Nucleus accumbens (tissue), 56 donors: ENCODE data around the gene NIP7.
"Not testable (repeated sequence)": the region's sequence is repeated elsewhere in the genome, so short reads cannot be mapped to it uniquely, and the experiment has no call there.

Experiments
- DNase-seq, 56 donors: peaks; one replicate each; lab custom pipeline; 2025; lab: John Stamatoyannopoulos, UW

The NIP7 gene

DNA sequence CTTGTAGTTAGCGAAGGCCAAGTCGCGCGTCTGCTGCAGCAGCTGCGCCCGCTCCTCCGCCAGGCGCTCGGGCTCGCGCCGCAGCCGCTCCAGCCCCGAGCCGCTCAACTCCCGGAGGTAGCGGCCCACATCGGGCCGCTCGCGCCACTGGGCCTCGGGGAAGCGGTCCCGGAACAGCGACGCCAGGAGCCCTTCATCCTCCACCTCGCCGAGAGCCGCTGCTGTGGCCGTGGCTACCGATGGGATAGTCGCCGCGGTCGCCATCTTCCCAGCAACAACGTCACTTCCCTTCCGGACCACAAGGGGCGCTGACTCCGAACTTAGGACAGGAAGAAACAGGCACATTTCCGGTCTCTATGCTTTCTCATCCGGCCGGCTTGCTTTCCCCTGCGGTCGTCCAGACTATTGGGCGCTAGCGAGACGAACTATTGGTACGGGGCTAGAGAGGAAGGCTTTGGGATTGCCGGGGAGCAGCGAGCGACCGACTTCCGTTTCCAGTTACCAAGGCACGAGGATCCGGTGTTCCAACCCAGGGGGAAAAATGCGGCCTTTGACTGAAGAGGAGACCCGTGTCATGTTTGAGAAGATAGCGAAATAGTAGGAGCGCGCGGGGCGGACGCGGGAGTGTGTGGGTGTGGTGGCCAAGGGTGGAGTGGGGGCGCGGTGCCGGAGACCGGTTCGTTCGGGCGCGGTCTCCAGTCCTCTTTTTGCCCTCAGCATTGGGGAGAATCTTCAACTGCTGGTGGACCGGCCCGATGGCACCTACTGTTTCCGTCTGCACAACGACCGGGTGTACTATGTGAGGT lies at the start of gene NIP7, which contains the start of gene COG8:
Gene NIP7 (plus strand): TSS at position 484 of the 806 bp plus-strand sequence. CDS start 58 bp downstream, at position 542.
Gene COG8 (minus strand): TSS at position 276 of the 806 bp plus-strand sequence. CDS start 12 bp downstream, at position 264.
- DNase-seq = peak; percentile 67 to 98 (median 93)

- DNase-seq = not testable (repeated sequence)
Measured at GRCh38 chr16:69291657-69292056, 47.9 kb upstream of the NIP7 start.

DNA sequence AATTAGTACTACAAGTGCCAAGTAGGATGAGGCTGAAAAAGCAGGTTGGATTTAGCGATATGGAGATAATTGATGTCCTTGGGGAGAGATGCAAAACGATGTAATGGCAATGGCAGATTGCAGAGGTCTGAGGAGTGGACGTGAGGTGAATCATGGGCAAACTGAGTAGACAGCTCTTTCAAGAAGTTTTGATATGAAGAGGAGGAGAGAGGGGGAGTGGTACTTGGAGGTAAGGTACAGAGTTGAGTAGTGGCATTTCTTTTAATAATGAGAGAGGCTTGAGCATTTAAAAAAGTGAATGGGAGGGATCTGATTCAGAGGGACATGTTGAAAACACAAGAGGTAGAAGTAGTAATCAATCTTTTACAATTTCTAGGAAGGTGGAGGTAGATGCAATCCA lies 46.2 kb upstream of the NIP7 start:
- no peak for DNase-seq

- no peak for DNase-seq
Measured at GRCh38 chr16:69294051-69294450, 45.5 kb upstream of the NIP7 start.

GRCh38 chr16:69296771-69297170 lies 42.8 kb upstream of the NIP7 start:
- not testable (repeated sequence) for DNase-seq

DNA sequence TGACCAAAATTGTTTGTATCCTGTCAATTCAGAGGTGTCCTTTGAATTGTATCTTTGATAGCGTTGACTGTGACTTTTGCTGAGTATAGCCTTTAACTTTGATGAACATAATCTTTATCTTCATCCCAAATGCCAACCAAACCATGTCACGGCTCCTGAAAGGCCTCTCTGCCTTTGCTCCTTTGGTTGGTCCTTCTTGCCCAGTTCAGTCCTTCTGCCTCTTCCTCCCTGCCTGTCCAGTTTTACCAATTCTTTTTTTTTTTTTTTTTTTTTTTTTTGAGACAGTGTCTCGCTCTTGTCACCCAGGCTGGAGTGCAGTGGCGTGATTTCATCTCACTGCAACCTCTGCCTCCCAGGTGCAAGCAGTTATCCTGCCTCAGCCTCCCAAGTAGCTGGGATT lies 41.3 kb upstream of the NIP7 start:
- DNase-seq = no peak

GRCh38 chr16:69301187-69301586 lies 38.4 kb upstream of the NIP7 start:
- DNase-seq = no peak

- no peak for DNase-seq
Measured at GRCh38 chr16:69301861-69302260, 37.7 kb upstream of the NIP7 start.

- DNase-seq = no peak
Measured at GRCh38 chr16:69302301-69302700, 37.3 kb upstream of the NIP7 start.

DNA sequence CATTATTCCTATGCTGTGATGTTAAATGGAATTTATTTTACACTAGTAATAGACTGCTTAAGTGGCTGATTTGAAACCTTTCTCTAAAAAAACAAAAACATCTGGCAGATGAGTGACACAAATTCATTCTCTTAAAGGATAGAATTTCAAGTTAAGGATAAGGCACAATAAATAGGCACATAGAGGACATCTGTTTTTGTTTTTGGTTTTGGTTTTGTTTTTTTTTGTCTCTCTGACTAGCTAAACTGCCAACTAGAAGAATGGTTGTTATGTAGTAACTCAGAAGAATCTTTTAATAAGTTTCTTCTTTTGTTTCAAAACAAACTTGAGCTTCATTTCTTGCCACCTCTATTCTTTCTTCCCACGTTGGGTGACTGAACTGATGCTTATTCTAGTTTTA lies 33.5 kb upstream of the NIP7 start:
- no peak for DNase-seq

DNA sequence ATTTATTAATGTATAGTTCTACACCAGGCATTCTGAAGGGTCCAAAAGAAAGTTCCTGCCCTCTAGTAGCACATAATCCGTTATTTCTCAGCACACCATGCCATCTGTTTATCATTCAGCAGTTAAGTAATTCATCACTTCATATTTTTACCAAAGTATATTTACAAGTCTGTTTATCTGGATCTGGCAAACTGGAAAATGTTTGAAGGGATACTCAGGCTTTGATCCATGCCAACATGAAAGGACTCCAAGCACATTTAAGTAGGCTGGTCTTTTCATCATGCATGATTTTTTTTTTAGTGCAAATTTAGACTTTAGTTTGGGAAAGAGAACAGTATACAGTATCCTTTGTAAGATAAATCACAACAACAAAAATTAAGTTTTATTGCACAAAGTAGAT lies 32.5 kb upstream of the NIP7 start:
- no peak for DNase-seq

DNA sequence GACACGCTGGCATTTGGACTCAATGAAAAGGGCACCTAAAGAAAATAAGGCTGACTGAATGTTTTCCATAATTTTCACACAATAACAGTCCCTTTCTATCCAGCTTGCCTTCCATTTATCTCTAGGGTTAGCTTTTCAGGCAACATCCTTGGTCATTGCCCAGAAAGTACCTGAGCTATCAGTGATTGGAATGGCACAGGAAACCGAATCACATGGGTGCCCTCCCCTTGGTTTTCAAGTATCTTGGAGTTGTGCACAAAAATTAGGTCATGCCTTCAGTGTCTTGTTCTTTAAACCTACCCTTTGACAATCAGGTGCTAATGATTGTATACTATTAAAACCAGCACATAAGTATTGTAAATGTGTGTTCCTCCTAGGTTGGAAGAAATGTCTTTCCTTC lies 31.7 kb upstream of the NIP7 start:
- DNase-seq = no peak

GRCh38 chr16:69309316-69309715 lies 30.3 kb upstream of the NIP7 start:
- DNase-seq = peak in 48 of 56 donors; percentile 6 to 87 (median 50)

- peak; percentile 68 to 99 (median 95) for DNase-seq
Measured at GRCh38 chr16:69310653-69311532, 28.7 kb upstream of the NIP7 start, which contains the start of gene VPS4A. VPS4A (plus strand) TSS chr16:69311350; CDS start chr16:69311512, 162 bp downstream.

- DNase-seq = peak in 7 of 56 donors; percentile 27 to 59 (median 47)
Measured at GRCh38 chr16:69311533-69312387, 27.8 kb upstream of the NIP7 start.

DNA sequence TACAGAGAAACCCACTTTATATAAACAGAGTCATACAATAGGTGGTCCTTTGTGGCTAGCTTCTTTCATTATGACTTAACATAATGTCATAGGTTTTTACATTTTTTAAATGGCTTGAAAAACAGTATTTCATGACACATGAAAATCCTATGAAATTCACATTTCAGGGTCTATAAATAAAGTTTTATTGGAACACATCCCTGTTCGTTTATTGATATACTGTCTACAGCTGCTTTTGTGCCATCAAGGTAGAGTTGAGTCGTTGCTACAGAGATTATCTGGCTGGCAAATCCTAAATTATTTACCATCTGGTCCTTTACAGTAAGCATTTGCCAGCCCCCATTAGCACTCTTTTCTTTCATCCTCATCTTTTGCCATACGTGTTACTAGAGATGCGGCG lies 26.1 kb upstream of the NIP7 start:
- no peak for DNase-seq

DNA sequence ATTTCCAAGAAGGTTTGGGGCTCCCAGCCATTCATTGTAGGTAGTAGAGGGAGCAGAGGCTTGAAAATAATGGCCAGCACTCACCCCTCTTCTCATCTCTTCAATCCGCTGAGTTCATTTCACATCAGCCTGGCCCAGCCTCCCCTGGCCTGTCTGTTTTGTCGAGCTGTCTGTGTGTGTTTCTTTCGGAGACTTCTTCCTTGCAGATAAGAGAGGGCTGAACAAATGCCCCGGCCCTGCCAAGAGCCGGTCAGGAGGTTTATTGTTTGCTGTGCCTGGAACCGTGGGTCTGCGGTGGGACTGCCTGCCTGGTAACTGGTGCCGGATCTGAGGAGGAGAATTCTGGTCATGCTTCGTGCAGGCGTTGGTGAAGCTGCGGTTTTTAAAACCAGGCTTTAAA lies 25.0 kb upstream of the NIP7 start:
- DNase-seq = no peak

DNA sequence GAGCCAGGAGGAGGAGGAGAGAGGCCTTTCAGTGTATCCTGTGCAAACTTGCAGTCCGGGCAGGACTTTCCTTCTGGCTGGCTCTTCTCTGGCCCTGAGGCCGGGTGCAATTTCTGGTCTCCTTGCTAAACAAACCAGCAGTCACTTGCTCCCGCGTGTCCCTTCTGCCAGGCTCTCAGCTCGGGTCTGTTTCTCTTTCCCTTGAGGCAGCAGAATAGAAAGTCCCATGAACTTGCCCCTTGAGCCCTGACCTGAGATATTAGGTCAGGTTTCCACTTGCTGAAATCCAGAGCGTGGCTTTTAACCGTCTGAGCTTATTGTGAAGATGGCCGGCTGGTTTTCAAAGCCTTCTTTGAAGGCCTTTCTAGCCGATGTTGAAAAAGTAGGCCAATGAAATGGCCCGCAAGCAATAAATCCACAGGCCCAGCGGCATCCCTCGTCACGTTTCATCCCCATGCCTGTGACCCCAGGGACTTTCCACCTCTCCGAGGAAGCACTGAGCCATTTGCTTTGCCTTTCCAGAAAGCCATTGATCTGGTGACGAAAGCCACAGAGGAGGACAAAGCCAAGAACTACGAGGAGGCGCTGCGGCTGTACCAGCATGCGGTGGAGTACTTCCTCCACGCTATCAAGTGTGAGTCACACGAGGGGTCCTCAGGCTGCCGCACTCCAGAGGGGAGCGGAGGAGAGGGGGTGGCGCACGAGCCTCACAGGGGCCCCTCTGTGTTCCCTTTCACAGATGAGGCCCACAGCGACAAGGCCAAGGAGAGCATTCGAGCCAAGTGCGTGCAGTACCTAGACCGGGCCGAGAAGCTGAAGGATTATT lies 23.9 kb upstream of the NIP7 start:
- peak in 3 of 56 donors; percentile 16 to 27 (median 26) for DNase-seq

- no peak for DNase-seq
Measured at GRCh38 chr16:69316595-69317034, 23.0 kb upstream of the NIP7 start.
